NT2/D1 (cell line): ENCODE results near the gene PMM2.

ENCODE experiments used
- DNase-seq: peaks from one replicate; pipeline ENCODE4 v3.0.0-alpha.2; 2011; ENCODE audit warnings: low read depth, low spot score
- H3K27me3 ChIP-seq: 2 replicates; pipeline ENCODE4 v1.6.0; 2011; ENCODE audit warnings: mild to moderate bottlenecking; ENCODE audit not compliant: insufficient read length, insufficient read depth
- H3K36me3 ChIP-seq: 2 replicates; pipeline ENCODE4 v1.6.1; 2011; ENCODE audit warnings: mild to moderate bottlenecking, low read length, mixed read lengths; ENCODE audit not compliant: insufficient read depth, insufficient read length
- H3K4me1 ChIP-seq: 2 replicates; pipeline ENCODE4 v1.5.1; 2011; ENCODE audit not compliant: insufficient read depth, insufficient read length
- H3K4me3 ChIP-seq: 2 replicates; pipeline ENCODE4 v1.5.1; 2011; ENCODE audit warnings: low read depth; ENCODE audit not compliant: insufficient read length
- H3K9ac ChIP-seq: 2 replicates; pipeline ENCODE4 v1.6.0; 2011; ENCODE audit warnings: low read depth; ENCODE audit not compliant: insufficient read length
- H3K9me3 ChIP-seq: 2 replicates; pipeline ENCODE4 v1.5.1; 2011; ENCODE audit warnings: mild to moderate bottlenecking, low read length; ENCODE audit not compliant: insufficient read depth
- SUZ12 ChIP-seq: IDR thresholded peaks from 2 replicates; pipeline ENCODE4 v1.6.1; 2011; ENCODE audit not compliant: insufficient read length, insufficient read depth; ENCODE audit errors: extremely low read depth
- YY1 ChIP-seq: IDR thresholded peaks from 2 replicates; pipeline ENCODE4 v1.6.1; 2011; ENCODE audit not compliant: insufficient read length, insufficient read depth
- ZNF274 ChIP-seq: IDR thresholded peaks from 2 replicates; pipeline ENCODE4 v1.6.1; 2011; ENCODE audit warnings: mild to moderate bottlenecking, low read depth, low read length

Gene PMM2

DNA sequence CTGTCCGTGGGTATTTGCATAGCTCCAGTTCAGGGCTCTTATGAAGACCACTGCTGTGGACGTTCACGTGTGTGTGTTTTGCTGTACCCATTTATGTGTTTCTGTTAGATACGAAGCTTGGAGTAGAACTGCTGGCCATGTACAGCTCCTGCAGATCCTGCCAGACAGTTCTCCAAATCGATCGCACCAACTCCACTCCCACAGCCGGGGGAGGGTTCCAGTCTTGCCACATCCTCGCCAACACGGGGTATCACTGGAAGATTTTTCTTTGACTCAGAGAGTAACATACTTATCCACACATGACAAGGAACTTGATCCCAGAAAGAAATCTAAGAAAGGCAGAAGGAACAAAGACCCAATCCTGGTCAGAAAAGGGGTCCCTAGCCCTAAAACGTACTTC is 37.6 kb upstream of the PMM2 start:
- H3K27me3 ChIP-seq = no peaks in the 10 kb centered on the region

DNA sequence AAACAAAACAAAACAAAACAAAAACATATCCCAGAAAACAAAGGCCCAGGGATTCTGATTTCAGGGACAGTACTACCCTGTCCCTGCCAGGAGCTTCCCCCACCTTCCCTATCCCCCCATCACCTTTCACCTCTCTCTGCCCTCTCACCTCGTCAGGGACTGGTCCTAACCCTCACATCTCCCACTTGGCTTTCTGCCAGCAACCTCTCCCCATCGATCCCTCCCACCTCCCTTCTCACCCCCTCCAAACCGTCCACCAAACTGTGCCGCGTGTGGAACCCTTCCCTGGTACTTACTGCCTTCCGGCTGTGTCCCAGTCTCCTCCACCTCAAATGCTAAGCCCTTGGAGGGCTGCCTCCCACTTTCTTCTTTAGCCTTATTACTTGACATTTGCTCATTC is 36.6 kb upstream of the PMM2 start:
- H3K9me3 ChIP-seq = no peaks in the 10 kb centered on the region
- no peak for DNase-seq
- no peak overlapping the region for H3K4me3 ChIP-seq
- TF ChIP-seq ZNF274 (no peak), SUZ12 (no peak), YY1 (no peak)
- no peak overlapping the region for H3K9ac ChIP-seq
- no peaks in the 10 kb centered on the region for H3K27me3 ChIP-seq
- peaks cover 3% of the 10 kb centered on the region for H3K4me1 ChIP-seq
- no peaks in the 10 kb centered on the region for H3K36me3 ChIP-seq

More for the DNA sequence above, 37.6 kb upstream of the PMM2 start:
- TF ChIP-seq SUZ12 (no peak), ZNF274 (no peak), YY1 (no peak)
- no peaks in the 10 kb centered on the region for H3K9me3 ChIP-seq
- H3K4me3 ChIP-seq = no peak overlapping the region
- no peak for DNase-seq
- peaks cover 3% of the 10 kb centered on the region for H3K4me1 ChIP-seq
- no peak overlapping the region for H3K9ac ChIP-seq
- H3K36me3 ChIP-seq = no peaks in the 10 kb centered on the region

DNA sequence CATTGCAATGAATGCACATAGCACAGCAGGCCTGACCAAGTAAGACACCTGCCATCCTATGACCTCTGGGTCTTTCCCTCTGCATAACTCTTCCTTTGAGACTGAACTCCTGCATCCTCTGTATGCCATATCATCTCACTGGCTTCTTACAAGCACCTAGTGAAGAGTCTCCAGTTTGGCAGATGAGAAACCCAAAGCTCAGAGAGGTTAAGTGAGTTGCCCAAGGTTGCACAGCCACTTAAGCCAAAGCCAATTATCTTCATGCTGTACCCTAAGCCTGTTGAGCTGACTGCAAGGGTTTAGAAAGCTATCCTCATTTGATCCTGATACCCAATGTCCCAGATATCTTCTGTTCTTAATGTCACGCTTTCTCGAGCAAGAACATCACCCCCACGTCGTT is 35.4 kb upstream of the PMM2 start:
- H3K36me3 ChIP-seq = no peaks in the 10 kb centered on the region
- no peak overlapping the region for H3K9ac ChIP-seq
- TF ChIP-seq ZNF274 = no peak
- TF ChIP-seq YY1 = no peak
- no peak for DNase-seq
- no peaks in the 10 kb centered on the region for H3K9me3 ChIP-seq
- no peak overlapping the region for H3K4me3 ChIP-seq
- peaks cover 3% of the 10 kb centered on the region for H3K4me1 ChIP-seq
- no peaks in the 10 kb centered on the region for H3K27me3 ChIP-seq

DNA sequence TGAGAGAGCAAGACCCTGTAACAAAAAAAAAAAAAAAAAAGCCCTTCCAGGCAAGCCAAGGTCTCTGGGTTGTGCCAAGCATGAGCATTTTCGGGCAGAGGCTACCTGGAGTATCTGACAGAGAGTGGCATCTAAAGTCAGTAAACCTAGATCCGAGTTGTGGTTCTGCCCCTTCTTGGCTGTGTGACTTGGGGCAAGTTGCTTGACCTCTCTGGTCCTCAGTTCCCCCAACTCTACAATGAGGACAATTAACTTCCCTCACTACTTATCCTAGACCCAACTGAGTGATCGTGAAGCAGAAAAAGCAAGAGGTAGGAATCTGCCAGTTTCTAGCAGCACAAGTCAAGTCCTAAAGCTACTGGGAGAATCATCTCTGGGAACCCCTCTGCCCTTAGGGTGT is 34.6 kb upstream of the PMM2 start:
- Histone ChIP-seq H3K4me3 (no peak overlapping the region), H3K9ac (no peak overlapping the region), H3K27me3 (no peaks in the 10 kb centered on the region), H3K9me3 (no peaks in the 10 kb centered on the region), H3K4me1 (peaks cover 3% of the 10 kb centered on the region), H3K36me3 (no peaks in the 10 kb centered on the region)
- no peak for TF ChIP-seq YY1
- no peak for TF ChIP-seq ZNF274
- no peak for TF ChIP-seq SUZ12
- DNase-seq = no peak

DNA sequence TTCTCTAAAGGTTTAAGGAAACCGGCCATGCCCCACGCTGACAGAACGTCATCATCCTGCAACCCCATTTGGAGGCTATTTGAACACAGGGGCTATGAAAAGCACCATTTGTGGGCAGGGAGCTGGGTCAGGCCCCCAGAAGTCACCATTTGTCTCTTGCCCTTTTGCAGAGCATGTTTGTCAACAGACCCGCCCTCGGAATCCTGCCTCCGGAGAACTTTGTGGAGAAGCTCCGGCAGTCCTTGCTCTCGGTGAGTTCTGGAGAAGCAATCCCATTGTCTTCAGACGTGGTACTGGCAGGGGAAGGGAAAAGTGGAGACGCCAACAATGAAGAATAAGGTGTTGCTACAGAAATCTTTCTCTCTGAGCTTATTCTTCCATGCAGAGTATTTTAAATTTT is 33.7 kb upstream of the PMM2 start:
- no peak overlapping the region for H3K4me3 ChIP-seq
- H3K9me3 ChIP-seq = no peaks in the 10 kb centered on the region
- no peaks in the 10 kb centered on the region for H3K36me3 ChIP-seq
- H3K4me1 ChIP-seq = peaks cover 3% of the 10 kb centered on the region
- TF ChIP-seq SUZ12 (no peak), YY1 (no peak), ZNF274 (no peak)
- no peak for DNase-seq
- H3K9ac ChIP-seq = no peak overlapping the region
- H3K27me3 ChIP-seq = no peaks in the 10 kb centered on the region

DNA sequence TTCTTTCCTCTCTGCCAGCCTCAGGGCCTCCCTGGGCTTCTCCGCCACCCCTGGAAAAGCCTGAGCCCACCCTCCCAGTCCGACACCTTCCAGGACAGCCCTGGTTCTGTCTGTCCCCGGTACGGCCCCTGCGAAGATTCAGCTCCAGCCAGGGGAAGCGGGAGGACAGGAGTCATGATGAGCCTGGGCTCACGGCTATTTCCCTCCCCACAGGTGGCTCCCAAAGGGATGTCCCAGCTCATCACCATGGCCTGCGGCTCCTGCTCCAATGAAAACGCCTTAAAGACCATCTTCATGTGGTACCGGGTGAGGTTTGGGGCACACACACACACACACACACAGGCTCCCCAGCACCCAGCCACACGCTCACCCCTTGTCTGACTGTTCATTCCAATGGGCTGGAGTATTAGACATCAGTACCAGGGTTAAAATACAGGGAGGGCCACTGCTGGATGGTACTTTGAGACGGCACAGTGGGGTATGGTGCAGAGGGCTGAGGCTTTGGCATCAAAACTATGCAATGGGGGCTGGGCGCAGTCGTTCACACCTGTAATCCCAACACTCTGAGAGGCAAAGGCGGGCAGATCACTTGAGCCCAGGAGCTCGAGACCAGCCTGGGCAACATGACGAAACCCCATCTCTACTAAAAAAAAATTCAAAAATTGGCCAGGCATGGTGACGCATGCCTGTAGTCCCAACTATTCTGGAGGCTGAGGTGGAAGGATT is 33.0 kb upstream of the PMM2 start:
- no peak for TF ChIP-seq SUZ12
- no peak for TF ChIP-seq YY1
- no peak for TF ChIP-seq ZNF274
- peaks cover 3% of the 10 kb centered on the region for H3K4me1 ChIP-seq
- H3K9me3 ChIP-seq = no peaks in the 10 kb centered on the region
- H3K36me3 ChIP-seq = no peaks in the 10 kb centered on the region
- H3K9ac ChIP-seq = no peak overlapping the region
- no peak overlapping the region for H3K4me3 ChIP-seq
- H3K27me3 ChIP-seq = no peaks in the 10 kb centered on the region
- no peak for DNase-seq

DNA sequence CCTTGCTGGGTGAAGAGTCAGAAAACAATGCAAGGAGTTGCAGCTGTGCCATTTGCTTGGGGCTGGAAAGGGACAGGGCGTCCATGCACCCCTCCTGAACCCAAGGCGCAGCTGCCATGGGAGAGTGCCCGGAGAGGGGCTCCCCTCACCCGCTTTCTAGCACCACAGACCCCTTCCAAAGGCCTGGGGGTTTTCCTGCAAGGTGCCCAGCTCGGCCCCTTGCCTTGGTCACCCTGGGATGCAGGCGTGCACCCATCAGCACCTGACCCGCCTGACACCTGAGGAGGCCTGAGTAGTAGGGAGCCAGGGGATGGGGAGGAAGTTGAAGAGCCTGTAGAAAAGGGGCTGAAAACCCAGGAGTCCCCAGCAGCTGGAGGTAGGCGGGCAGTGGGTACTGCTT is 30.5 kb upstream of the PMM2 start:
- no peak overlapping the region for H3K4me3 ChIP-seq
- H3K4me1 ChIP-seq = peaks cover 3% of the 10 kb centered on the region
- H3K9me3 ChIP-seq = no peaks in the 10 kb centered on the region
- H3K36me3 ChIP-seq = no peaks in the 10 kb centered on the region
- H3K9ac ChIP-seq = no peak overlapping the region
- TF ChIP-seq YY1 (no peak), SUZ12 (no peak), ZNF274 (no peak)
- no peak for DNase-seq
- H3K27me3 ChIP-seq = no peaks in the 10 kb centered on the region
